8988T (cell line): ENCODE data around the gene COL27A1.

Experiments used
- DNase-seq: peaks from one replicate; pipeline ENCODE4 v3.0.0; 2011

Gene COL27A1

GRCh38 chr9:114149765-114150340 lies 5.5 kb upstream of the COL27A1 start:
- no peak for DNase-seq

DNA sequence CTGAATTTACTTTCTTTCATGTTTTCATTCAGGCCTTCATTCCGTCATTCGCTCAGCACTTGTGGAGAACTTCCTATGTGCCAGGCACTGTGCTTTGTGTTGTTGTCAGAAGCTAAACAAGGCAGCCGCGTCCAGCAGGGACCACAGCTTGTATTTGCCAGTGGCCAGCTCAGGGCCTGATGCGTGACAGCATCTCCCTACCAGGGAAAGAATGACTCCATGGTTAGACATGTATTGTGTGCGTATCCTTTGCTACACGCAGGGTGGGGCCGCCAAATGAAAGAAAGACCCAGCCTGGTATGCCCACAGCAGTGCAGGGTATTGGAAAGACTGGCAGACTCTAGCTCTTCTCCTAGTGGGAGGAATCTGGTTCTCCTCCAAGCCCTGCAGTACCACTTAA lies 4.7 kb upstream of the COL27A1 start:
- no peak for DNase-seq

- DNase-seq, result no peak
These were observed 3.8 kb upstream of the COL27A1 start for GRCh38 chr9:114151426-114151956.

DNA sequence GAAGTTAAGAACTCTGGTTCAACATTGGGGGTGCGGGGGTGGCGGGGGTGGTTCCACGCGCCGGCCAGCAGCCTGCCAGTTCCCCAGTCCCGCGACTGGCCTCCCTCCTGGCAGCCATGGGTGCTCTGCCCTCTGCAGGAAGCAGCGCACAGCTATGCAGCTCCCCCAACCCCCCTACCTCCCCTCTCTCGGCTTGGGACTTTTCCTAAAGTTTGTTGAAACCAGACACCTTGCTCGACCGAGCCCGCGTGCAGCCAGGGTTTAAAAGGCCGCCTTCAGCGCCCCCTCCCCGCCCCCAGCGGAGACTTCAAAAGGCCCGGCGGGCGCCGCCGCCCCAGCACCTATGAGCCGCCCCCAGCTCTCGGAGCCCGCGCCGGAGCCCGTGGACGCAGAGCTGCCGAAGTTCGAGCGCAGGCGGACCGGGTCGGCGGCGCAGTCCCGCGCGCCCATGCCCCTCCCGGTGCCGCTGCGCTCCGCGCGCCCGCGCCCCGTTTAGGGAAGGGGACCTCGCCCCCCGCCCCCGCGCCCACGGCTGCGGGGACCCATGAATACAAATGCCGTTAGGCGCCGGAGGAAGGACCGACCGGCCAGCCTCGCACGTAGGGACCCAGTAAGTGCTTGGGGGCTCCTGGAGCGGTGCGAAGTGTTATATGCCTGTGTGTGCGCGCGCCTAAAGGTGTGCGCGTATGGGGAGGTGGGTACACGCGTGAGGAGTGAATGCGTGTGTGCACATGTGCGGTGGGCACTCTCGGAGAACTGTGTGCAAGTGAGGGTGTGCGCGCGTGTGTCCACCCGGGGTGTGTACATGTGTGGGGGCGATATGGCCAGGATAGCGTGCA lies 1.4 kb upstream of the COL27A1 start:
- peak; percentile 68 for DNase-seq

DNA sequence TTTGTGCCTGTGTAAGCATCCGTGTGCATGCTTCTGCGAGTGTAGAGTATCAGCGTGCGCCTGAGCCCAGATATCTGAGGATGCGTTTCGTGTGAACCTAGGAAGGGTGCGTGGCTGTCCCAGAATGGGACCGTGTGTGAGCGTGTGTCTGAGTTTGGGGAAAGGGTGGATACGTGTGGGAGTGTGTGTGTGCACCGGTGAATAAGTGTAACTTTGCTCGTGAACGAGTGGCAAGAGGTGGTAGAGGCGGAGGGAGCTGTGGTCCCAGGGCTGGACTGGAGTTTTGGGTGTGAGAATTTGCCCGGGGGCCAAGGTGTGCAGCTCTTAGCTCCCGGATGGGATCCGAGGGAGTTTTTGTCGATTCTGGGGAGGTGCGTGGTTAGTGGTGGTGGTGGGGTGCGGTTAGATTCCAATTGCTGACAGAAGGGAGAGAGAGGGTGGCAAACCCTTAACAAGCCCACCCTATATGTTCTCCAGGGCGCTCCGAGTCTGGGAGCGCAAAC lies 686 bp upstream of the COL27A1 start:
- DNase-seq, result no peak

- DNase-seq, result no peak
These were observed 789 bp downstream of the COL27A1 start for GRCh38 chr9:114155995-114156656.

DNA sequence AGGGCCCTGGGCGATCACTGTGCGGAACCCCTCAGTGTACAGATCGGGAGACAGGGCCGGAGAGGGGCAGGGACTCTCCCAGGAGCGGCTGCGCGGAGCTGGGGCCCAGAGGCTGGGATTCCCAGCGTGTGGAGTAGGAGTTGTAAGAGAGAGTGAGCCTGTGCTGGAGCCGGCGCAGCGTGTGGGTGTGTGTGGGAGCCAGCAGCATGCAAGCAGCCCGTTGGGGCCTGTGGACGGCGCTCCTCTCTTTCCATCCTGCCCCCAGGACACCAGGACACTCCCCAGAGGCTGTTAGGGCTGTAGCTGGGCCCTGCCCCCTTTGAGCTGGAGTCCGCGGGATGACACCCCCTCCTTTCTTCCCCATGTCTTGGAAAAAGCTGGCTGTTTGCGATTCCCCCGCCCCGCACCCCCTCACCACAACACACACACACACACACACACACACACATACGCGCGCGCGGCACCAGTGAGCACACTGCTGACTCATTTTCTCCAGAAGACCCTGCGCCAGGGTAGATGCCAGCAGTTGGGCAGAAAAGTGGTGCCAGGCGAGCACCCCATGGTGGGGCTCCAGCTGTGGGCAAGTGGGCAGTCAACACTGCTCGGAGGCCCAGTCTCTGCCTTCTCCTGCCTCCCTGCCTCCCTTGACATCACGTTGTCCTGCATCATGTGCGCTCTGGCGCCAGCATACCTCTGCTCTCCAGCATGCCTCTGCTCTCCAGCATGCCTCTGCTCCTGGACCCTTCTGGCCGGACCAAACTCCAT lies 1.5 kb downstream of the COL27A1 start:
- peak; percentile 55 for DNase-seq

DNA sequence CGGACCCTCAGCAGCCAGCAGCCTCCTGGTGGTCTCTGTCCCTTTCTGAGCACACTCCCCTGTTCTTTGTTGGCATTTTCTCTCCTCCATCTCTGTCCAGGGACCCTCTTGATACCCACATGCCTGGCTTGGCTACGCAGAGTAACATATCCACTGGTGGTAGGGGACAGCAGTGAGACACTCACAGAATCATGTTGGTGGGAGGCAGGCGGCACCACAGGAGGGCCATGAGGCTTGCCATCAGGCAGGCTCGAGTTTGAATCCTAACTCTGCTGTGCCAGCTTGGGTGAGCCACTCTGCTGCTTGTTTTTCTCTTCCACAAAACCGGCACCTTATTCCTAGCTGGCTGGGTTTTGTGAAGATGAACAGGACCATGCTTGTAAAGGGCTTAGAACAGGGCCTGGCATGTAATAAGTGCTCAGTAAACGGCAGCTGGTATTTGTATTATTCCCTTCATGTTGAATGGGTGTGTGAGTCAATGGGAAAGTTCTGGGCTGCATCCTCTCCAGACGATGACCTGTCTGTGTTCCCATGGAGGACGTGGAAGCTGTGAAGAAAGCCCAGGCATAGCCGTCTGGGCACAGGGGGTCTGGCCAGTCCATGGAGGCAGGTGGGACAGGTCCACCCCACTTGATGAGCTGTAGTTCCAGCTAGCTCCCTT lies 2.3 kb downstream of the COL27A1 start:
- DNase-seq, result no peak

GRCh38 chr9:114158482-114159130 lies 3.3 kb downstream of the COL27A1 start:
- no peak for DNase-seq

- no peak for DNase-seq
These were observed 4.4 kb downstream of the COL27A1 start for GRCh38 chr9:114159691-114160090.

DNA sequence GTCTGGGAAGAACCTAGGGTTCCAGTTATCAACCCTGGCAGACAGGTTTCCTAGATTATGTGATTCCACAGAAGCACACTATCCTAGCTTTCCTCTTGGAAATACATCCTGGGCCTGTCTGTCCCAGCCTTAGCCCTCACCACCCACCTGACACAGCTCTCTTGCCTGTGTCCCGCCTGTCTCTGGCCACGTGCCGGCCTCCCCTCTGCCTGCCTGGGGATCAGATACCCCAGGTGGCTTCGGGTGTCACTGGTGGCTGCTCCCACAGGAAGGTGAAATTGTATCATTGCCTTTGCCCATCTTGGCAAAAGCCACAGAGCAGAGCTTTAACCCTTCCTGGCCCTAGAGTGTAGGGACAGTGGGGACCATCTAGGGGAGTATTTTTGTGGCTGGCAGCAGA lies 6.2 kb downstream of the COL27A1 start:
- DNase-seq, result no peak

DNA sequence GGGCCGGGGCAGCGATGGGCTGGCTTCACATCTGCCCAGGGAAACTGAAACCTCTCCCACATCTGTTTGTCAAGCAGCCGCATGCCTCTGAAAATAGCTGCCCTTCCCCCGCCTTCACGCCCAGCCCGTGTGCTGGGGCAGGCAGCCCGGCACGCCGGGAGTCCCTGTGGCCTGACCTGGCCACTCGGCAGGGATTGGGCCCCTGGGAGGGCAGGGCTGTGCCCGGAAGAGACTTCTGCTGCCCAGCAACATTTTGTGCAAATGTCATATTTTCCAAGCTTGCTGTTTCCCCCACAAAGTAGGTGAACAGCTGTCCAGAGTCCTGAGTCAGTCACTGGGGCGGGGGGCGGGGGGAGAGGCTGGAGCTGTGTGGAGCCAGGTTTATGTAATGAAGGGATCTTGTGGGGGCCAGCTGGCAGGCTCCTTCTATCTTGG lies 8.2 kb downstream of the COL27A1 start:
- DNase-seq, result no peak

DNA sequence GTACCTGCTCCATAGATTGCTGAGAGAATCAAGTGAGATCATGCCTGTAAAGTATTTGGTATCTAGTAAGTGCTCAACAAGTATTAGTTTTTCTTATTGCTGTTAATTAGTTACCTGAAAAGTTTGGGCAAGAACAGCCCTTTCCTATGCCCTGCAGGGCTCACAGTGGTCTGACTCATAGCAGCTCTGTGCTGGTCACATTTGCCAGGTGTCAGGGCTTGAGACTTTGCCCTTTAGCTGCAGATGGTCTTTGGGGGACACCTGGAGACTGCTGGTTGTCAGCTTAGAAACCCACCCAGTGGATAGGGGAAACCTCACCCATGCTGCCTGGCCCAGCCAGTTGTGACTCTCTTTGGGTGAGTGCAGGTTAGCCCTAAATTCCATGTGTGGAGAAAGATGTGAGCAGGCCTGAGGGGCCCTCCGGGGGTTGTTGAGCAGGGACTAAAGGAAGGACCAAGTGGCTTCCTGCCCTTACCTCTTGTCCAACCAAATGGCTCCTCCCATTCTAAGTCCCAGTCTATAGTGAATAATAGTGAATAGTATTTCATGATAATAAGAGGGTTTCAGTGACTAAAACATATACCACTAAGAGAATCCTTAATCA lies 9.0 kb downstream of the COL27A1 start:
- DNase-seq, result no peak

DNA sequence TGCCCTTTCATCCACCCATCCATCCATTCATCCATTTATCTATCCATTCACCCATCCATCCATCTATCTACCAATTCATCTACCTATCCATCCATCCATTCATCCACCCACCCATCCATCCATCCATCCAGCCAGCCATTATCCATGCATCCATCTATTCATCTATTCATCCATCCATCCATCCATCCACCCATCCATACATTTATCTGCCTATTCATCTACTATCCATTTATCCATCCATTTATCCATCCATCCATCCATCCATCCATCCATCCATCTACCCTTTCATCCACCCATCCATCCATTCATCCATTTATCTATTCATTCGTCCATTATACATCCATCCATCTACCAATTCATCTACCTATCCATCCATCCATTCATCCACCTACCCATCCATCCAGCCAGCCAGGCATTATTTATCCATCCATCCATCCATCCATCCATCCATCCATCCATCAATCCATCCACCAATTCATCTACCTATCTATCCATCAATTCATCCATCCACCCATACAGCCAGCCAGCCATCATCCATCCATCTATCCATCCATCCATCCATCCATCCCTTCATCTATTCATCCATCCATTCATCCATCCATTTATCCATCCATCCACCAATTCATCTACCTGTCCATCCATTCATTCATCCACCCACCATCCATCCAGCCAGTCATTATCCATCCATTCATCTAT lies 10.2 kb downstream of the COL27A1 start:
- no peak for DNase-seq

GRCh38 chr9:114166103-114166470 lies 10.8 kb downstream of the COL27A1 start:
- DNase-seq, result no peak

GRCh38 chr9:114166614-114167572 lies 11.6 kb downstream of the COL27A1 start:
- DNase-seq, result no peak

DNA sequence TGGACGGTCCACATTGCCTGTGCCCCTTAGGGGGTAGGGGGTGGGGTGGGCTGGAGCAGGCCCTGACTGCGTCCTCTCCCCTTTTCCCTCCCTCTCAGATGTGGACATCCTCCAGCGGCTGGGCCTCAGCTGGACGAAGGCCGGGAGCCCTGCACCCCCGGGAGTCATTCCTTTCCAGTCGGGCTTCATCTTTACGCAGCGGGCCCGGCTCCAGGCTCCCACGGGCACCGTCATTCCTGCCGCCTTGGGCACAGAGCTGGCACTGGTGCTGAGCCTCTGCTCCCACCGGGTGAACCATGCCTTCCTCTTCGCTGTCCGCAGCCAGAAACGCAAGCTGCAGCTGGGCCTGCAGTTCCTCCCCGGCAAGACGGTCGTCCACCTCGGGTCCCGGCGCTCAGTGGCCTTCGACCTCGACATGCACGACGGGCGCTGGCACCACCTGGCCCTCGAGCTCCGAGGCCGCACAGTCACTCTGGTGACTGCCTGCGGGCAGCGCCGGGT lies 12.3 kb downstream of the COL27A1 start:
- no peak for DNase-seq

GRCh38 chr9:114168281-114169028 lies 13.1 kb downstream of the COL27A1 start:
- DNase-seq, result no peak
